Activated CD4-positive, alpha-beta T cell treated with anti-CD3 and anti-CD28 coated beads for 36 hours (primary cell): ENCODE measurements around the gene CRADD. TPM values are rescaled to one million over a fixed set of nuclear protein-coding genes. Genes with fewer than 3 reads are reported as not detected.

Experiments used
- ATAC-seq: fragments of 200-7000 bp; cut with Tn5 transposase; one replicate; pipeline ENCODE4 v1.10.0; 2021; ENCODE audit warnings: mild to moderate bottlenecking, moderate library complexity
- CTCF ChIA-PET: fragments of 350-600 bp; sonication (Branson Sonifier 250); formaldehyde crosslinking; loops from one replicate; lab custom pipeline; 2021; ENCODE audit warnings: antibody characterized with exemption; lab: Charles Lee
- POLR2A ChIA-PET: fragments of 350-600 bp; sonication (Branson Sonifier 250); formaldehyde crosslinking; loops from one replicate; lab custom pipeline; 2021; ENCODE audit warnings: antibody characterized with exemption, inconsistent platforms; lab: Charles Lee
- DNase-seq: peaks from one replicate; pipeline ENCODE4 v3.0.0-alpha.2; 2020
- H3K27ac Mint-ChIP-seq: one replicate; pipeline ENCODE4 v1.8.0; 2021; ENCODE audit warnings: mixed read lengths
- H3K27me3 Mint-ChIP-seq: one replicate; pipeline ENCODE4 v1.8.0; 2021; ENCODE audit warnings: mixed read lengths
- H3K36me3 Mint-ChIP-seq: one replicate; pipeline ENCODE4 v1.8.0; 2021; ENCODE audit warnings: low read depth, mixed read lengths
- H3K4me1 Mint-ChIP-seq: one replicate; pipeline ENCODE4 v1.8.0; 2021; ENCODE audit warnings: mixed read lengths
- H3K4me3 Mint-ChIP-seq: one replicate; pipeline ENCODE4 v1.8.0; 2021; ENCODE audit warnings: mild to moderate bottlenecking, moderate library complexity, mixed read lengths
- H3K9me3 Mint-ChIP-seq: one replicate; pipeline ENCODE4 v1.8.0; 2021; ENCODE audit warnings: low read depth, mixed read lengths
- intact Hi-C, 2 experiments: fragments of 100-400 bp; cut with DNase I in 1 of 2; cut with micrococcal nuclease in 1 of 2; formaldehyde crosslinking; loops; one replicate each; pipeline versions ENCODE4 v1.14.2 to v1.15.1; 2022 to 2024; cut with DNase I, micrococcal nuclease
- total RNA-seq, 2 experiments: library from RNA; stranded (reverse); gene quantifications; one replicate each; pipeline ENCODE4 v1.2.3, GENCODE V29; 2021

Gene CRADD
- total RNA-seq, 2 experiments from 2014 or later, result 5.7 to 7.8 TPM

DNA sequence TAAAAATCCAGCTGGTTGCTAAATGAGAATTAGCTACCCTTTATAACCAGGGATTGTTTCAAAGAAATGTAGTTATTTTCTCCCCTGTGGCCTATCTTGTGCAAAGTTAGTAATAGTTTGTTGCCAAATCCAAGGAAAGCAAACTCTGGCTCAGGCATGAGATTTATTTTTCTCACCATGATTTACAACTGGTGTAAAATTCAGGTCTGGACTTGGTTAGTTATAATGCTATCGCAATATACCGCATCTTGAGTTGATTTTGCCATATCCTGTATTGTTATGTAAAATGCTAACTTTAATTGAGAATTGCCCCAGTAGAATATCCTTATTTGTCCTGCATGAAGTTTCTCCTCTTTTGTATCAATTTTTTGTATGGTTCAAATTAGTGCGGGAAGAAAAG is 135.5 kb downstream of the CRADD start:
- no peak overlapping the region for H3K27ac Mint-ChIP-seq
- no peaks in the 10 kb centered on the region for H3K27me3 Mint-ChIP-seq
- ATAC-seq (no peak), DNase-seq (no peak)
- no peaks in the 10 kb centered on the region for H3K36me3 Mint-ChIP-seq
- ChIA-PET POLR2A (no interaction called here), CTCF (interaction anchor here (0.6 to 1.5 kb wide), 3 partner anchors 28 to 46 kb away, joined by 3 to 6 read pairs (median 4); no protein-coding TSS in a partner anchor)
- intact Hi-C loops, result no loop called here
- no peaks in the 10 kb centered on the region for H3K9me3 Mint-ChIP-seq
- H3K4me1 Mint-ChIP-seq, result peaks cover 6% of the 10 kb centered on the region
- H3K4me3 Mint-ChIP-seq, result no peak overlapping the region

GRCh38 chr12:93813186-93813585 is 136.0 kb downstream of the CRADD start:
- CTCF ChIA-PET, result interaction anchor here (1.5 kb wide), 1 partner anchor 39 kb away, joined by 6 read pairs; no protein-coding TSS in a partner anchor
- intact Hi-C loops, result no loop called here
- no peaks in the 10 kb centered on the region for H3K9me3 Mint-ChIP-seq
- no peaks in the 10 kb centered on the region for H3K36me3 Mint-ChIP-seq
- ATAC-seq (no peak), DNase-seq (no peak)
- H3K4me3 Mint-ChIP-seq, result no peak overlapping the region
- POLR2A ChIA-PET, result no interaction called here
- no peak overlapping the region for H3K27ac Mint-ChIP-seq
- H3K4me1 Mint-ChIP-seq, result peaks cover 6% of the 10 kb centered on the region
- no peaks in the 10 kb centered on the region for H3K27me3 Mint-ChIP-seq

DNA sequence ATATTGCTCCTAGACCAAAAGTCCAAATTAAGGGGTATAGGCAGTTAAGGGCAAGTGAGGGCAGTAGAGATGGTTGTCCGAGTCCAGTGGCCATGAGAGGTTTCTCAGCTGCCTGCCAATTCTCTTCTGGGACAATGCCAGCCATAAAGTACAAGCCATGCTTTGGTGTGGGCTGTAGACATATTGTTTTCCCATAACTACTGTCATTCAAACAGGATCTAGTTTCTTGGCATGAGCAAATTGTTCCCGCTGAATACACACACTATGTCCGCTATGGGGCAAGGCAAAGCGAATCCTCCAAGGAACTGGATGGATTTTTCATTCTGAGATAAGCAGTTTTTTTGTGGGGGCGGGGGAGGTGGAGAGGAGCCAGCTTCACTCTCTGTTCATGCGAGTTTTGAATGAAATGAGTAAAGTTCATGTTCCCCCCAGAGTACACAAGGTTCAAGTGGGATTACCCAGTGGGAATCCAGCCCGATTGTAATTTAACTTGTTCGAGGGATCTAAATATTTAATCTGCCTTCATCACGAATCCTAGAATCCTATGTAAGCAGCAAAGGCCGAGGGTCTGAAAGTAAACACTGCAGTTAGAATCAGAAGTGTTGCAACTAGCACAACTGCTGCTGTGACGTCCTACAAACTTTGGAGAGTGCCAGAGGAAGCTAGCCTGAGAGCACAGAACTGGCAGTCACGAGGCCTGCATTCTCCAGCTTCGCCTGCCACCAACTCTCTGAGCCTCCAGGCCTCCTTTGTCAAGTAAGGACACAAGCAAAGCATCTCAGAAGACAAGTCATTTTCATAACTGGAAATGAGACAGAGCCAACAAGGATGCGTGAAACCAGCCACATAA is 137.0 kb downstream of the CRADD start:
- intact Hi-C loops, result no loop called here
- POLR2A ChIA-PET, result no interaction called here
- no peaks in the 10 kb centered on the region for H3K36me3 Mint-ChIP-seq
- H3K4me1 Mint-ChIP-seq, result peaks cover 6% of the 10 kb centered on the region
- DNase-seq (peak; percentile 24), ATAC-seq (peak; percentile 60)
- H3K9me3 Mint-ChIP-seq, result no peaks in the 10 kb centered on the region
- no peak overlapping the region for H3K4me3 Mint-ChIP-seq
- CTCF ChIA-PET, result interaction anchor here (0.7 kb wide), 1 partner anchor 277 kb away, joined by 4 read pairs; no protein-coding TSS in a partner anchor
- H3K27me3 Mint-ChIP-seq, result no peaks in the 10 kb centered on the region
- H3K27ac Mint-ChIP-seq, result no peak overlapping the region

GRCh38 chr12:93818488-93819049 is 141.4 kb downstream of the CRADD start:
- Mint-ChIP-seq H3K36me3 (peaks cover 5% of the 10 kb centered on the region), H3K9me3 (no peaks in the 10 kb centered on the region), H3K4me1 (peaks cover 8% of the 10 kb centered on the region), H3K27me3 (no peaks in the 10 kb centered on the region), H3K27ac (no peak overlapping the region), H3K4me3 (no peak overlapping the region)
- ChIA-PET CTCF (interaction anchor here (0.5 kb wide), 1 partner anchor 247 kb away, joined by 3 read pairs; no protein-coding TSS in a partner anchor), POLR2A (no interaction called here)
- intact Hi-C loops, result no loop called here
- DNase-seq (no peak), ATAC-seq (no peak)

- Mint-ChIP-seq H3K9me3 (no peaks in the 10 kb centered on the region), H3K4me1 (peaks cover 8% of the 10 kb centered on the region), H3K4me3 (no peak overlapping the region), H3K36me3 (peaks cover 5% of the 10 kb centered on the region), H3K27ac (no peak overlapping the region), H3K27me3 (no peaks in the 10 kb centered on the region)
- ChIA-PET CTCF (interaction anchor here (0.5 kb wide), 1 partner anchor 247 kb away, joined by 3 read pairs; no protein-coding TSS in a partner anchor), POLR2A (no interaction called here)
- no peak for DNase-seq
- intact Hi-C loops, result no loop called here
- no peak for ATAC-seq
These were observed 141.9 kb downstream of the CRADD start for GRCh38 chr12:93819050-93819491.

- no peaks in the 10 kb centered on the region for H3K9me3 Mint-ChIP-seq
- H3K27ac Mint-ChIP-seq, result no peak overlapping the region
- ChIA-PET CTCF (interaction anchor here (1.3 kb wide), 1 partner anchor 57 kb away, joined by 3 read pairs; no protein-coding TSS in a partner anchor), POLR2A (no interaction called here)
- no peak overlapping the region for H3K4me3 Mint-ChIP-seq
- H3K4me1 Mint-ChIP-seq, result peaks cover 2% of the 10 kb centered on the region
- no peak for ATAC-seq
- H3K27me3 Mint-ChIP-seq, result no peaks in the 10 kb centered on the region
- intact Hi-C loops, result no loop called here
- H3K36me3 Mint-ChIP-seq, result peaks cover 5% of the 10 kb centered on the region
- DNase-seq, result no peak
These were observed 146.6 kb downstream of the CRADD start for GRCh38 chr12:93823616-93824391.

- H3K4me1 Mint-ChIP-seq, result peaks cover 2% of the 10 kb centered on the region
These were observed 147.6 kb downstream of the CRADD start for GRCh38 chr12:93824514-93825500.

DNA sequence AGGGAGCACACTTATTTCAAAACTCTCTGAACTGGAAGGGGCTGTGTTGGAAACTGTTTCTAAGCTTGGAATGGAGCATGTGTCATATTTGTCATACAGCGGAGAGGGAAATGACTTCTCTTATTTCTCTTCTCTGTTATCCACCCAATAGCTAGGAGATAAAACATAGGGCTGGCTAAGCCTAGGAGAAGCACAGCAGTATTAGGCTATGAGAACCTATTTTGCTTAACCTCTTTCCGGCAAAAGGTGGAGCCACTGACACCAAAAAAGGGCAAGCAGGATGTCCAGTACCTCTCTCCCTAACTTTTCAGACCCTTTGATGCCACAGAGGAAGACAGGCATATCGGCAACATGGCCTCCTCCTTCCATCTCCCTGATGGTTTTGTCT is 148.3 kb downstream of the CRADD start:
- ChIA-PET CTCF (no interaction called here), POLR2A (interaction anchor here (0.6 kb wide), 1 partner anchor 277 kb away, joined by 3 read pairs; no protein-coding TSS in a partner anchor)
- no peak overlapping the region for H3K4me3 Mint-ChIP-seq
- peaks cover under 1% of the 10 kb centered on the region for H3K36me3 Mint-ChIP-seq
- H3K27ac Mint-ChIP-seq, result no peak overlapping the region
- no peak for ATAC-seq
- intact Hi-C loops, result no loop called here
- no peak for DNase-seq
- no peaks in the 10 kb centered on the region for H3K9me3 Mint-ChIP-seq
- no peaks in the 10 kb centered on the region for H3K27me3 Mint-ChIP-seq
- H3K4me1 Mint-ChIP-seq, result peaks cover 2% of the 10 kb centered on the region

More at GRCh38 chr12:93824514-93825500, 147.6 kb downstream of the CRADD start:
- H3K9me3 Mint-ChIP-seq, result no peaks in the 10 kb centered on the region
- ATAC-seq, result no peak
- POLR2A ChIA-PET, result interaction anchor here (0.6 kb wide), 1 partner anchor 278 kb away, joined by 3 read pairs; no protein-coding TSS in a partner anchor
- intact Hi-C loops, result no loop called here
- CTCF ChIA-PET, result interaction anchor here (1.3 kb wide), 1 partner anchor 58 kb away, joined by 3 read pairs; no protein-coding TSS in a partner anchor
- peaks cover 5% of the 10 kb centered on the region for H3K36me3 Mint-ChIP-seq
- no peak for DNase-seq
- no peak overlapping the region for H3K4me3 Mint-ChIP-seq
- no peaks in the 10 kb centered on the region for H3K27me3 Mint-ChIP-seq
- H3K27ac Mint-ChIP-seq, result no peak overlapping the region

DNA sequence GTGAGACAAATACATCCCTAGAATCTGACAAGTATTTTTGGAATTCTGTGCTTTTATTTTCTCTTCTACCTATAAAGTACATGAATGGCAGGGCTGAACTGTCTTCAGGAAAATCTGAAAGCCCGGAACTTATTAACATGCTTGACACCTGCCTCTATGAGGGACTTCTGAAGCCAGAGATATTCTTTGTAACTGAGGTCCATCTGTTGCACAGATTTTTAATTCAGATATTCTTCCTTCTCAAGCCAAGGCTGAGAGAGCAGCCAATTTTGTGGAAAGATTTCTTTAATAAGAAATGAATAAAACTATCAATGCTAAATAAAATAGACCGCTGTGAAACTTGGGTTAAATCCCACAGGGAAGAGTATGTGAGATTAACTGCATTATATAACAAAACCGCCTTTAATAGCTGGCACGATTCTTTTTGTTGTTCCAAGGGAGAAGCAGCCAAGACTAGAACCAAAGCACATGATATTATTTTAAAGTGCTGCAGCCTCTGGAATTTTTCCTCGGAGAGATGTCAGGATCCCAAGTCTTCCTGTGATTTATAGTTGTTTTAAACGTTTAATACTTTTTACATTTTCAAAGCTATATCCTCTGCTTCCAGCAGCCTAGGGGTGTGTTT is 148.9 kb downstream of the CRADD start:
- intact Hi-C loops, result no loop called here
- DNase-seq (no peak), ATAC-seq (no peak)
- ChIA-PET POLR2A (no interaction called here), CTCF (interaction anchor here (0.6 to 0.8 kb wide), 3 partner anchors 91 to 1200 kb away, joined by 3 read pairs; no protein-coding TSS in a partner anchor)
- H3K4me3 Mint-ChIP-seq, result no peak overlapping the region
- no peak overlapping the region for H3K27ac Mint-ChIP-seq
- no peaks in the 10 kb centered on the region for H3K36me3 Mint-ChIP-seq
- H3K4me1 Mint-ChIP-seq, result peaks cover 2% of the 10 kb centered on the region
- H3K9me3 Mint-ChIP-seq, result no peaks in the 10 kb centered on the region
- H3K27me3 Mint-ChIP-seq, result no peaks in the 10 kb centered on the region

GRCh38 chr12:93827179-93827578 is 150.0 kb downstream of the CRADD start:
- H3K27me3 Mint-ChIP-seq, result no peaks in the 10 kb centered on the region
- no peak overlapping the region for H3K4me3 Mint-ChIP-seq
- DNase-seq (no peak), ATAC-seq (no peak)
- no peak overlapping the region for H3K27ac Mint-ChIP-seq
- intact Hi-C loops, result no loop called here
- POLR2A ChIA-PET, result no interaction called here
- H3K36me3 Mint-ChIP-seq, result no peaks in the 10 kb centered on the region
- H3K4me1 Mint-ChIP-seq, result peaks cover 2% of the 10 kb centered on the region
- CTCF ChIA-PET, result interaction anchor here (0.6 kb wide), 1 partner anchor 283 kb away, joined by 3 read pairs; no protein-coding TSS in a partner anchor
- H3K9me3 Mint-ChIP-seq, result no peaks in the 10 kb centered on the region
